ENCODE measurements around the gene CNN1. TPM values are rescaled to one million over a fixed set of nuclear protein-coding genes. Genes with fewer than 3 reads are reported as not detected.

The CNN1 gene
- polyA plus RNA-seq: not detected in 2 replicates

DNA sequence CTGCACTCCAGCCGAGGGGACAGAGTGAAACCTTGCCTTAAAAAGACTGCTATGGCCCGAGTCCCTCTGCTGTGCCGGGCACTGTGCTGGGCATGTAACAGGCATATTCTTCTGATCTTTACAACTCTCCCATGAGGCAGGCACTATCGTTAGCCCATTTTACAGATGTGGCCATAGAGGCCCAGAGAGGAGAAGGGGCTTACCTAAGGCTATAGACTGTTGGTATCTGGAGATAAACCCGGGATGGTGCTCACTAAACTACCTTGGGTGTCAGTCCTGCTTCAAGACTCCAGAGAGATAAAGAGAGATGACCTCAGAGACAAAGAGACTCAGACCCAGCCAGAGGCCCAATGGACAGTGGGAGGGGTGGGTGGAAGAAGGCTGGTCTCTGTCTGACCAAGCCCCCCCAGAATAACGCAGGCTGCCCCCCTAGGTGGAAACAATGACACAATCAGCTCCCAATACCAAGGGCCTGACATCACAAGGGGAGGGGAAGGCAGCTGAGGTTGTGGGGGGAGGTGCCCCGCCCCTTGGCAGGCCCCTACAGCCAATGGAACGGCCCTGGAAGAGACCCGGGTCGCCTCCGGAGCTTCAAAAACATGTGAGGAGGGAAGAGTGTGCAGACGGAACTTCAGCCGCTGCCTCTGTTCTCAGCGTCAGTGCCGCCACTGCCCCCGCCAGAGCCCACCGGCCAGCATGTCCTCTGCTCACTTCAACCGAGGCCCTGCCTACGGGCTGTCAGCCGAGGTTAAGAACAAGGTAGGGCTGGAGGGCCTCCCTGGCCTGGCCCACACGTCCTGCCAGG lies at the start of gene CNN1:
CNN1 (plus strand) TSS at position 620 of the 805 bp plus-strand sequence; CDS start at position 697, 77 bp downstream.

DNA sequence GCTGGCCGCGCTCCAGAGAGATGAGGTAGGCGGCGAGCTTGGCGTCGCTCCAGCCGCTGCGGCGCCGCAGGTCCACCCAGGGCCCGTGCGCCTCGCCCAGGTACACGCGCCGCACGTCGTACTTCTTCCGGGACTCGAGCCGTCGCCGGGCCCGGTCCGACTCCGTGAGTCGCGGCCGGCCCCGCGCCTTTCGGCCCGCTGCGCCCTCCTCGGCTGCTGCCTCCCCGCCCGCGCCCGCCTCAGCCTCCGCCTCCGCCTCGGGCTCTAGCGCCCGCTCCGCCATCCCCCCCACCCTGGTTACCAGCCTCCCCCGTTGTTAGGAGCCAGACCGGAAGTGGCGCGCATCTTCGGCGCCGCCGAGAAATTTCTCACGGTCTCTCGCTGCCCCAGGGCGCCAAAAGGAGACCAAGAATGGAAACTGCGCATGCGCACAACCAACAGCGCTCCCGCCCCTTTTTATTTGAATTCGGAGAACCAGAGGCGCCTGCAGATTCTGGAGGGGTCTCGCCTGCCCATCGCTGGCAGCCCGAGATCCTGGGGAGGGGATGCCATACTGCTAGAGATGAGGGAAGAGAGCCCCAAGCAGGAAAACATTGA lies 33.0 kb upstream of the CNN1 start, which contains the start of gene ZNF653:
ZNF653 (minus strand) TSS at position 336 of the 597 bp plus-strand sequence; CDS start at position 283, 53 bp downstream.

GRCh38 chr19:11528551-11529341 lies 9.9 kb upstream of the CNN1 start, which contains the start of gene ECSIT:
TSS of gene ECSIT (minus strand) at chr19:11529134. CDS start at chr19:11519170, 9,964 bp downstream.

DNA sequence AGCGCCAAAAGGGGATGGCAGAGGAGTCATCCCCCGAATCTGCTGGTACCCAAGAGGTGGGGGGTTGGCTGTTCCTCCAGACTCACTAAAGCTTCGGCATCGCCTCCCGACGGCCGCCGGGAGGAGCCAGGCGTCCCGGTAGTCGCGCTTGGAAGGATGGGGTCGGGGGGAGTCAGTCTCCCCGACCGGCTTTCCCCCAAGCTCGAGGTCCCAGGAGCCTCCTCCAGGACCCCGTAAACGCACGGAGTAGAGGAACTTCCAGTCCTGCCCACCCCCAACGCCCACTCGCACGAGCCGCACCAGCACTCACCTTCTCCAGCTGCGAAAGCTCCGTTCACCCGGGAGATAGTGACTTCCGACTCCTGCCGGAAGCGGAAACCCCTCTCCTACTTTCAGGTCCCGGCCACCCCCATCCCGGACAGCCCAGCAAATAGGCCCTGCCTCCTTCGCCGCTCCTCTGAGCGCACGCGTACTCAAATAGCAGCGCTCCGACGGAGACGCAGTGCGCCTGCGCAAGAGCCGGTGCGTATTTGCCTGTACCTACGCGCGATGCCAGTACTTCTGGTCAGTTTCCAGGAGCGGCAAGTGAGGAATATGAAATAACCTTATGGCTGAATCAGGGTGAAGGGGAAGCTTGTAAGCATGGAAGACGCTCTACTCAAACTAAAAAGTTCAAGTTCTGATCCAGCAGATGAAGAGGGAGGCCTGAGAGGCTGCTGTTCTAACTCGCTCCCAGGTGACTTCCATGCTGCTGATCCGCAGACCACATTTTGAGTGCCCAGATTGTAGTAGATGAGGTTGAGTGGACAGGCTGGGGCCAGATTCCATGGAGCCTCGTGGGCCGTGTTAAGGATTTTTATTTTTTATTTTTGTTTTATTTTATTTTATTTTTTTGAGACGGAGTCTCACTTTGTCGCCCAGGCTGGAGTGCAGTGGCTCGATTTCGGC lies 20.5 kb downstream of the CNN1 start, which contains the start of gene ELOF1:
ELOF1 (minus strand) TSS at position 350 of the 948 bp plus-strand sequence. CDS start 4,883 bp downstream, outside the sequence.

GRCh38 chr19:11577451-11578257 lies 39.0 kb downstream of the CNN1 start, which contains the start of gene ACP5:
TSS of gene ACP5 (minus strand) at chr19:11577645. CDS start at chr19:11577317, 328 bp downstream.

GRCh38 chr19:11597202-11598102 lies 58.8 kb downstream of the CNN1 start, which contains the start of gene ZNF627:
TSS of gene ZNF627 (plus strand) at chr19:11597483. CDS start at chr19:11597628, 145 bp downstream.

Other genes starting within 250 kb of the CNN1 start
- gene TSPAN16, start 242.7 kb upstream of the CNN1 start, polyA plus RNA-seq: not detected in 2 replicates
- 0.90 and 1.9 TPM in 2 replicates for gene RAB3D, start 199.2 kb upstream of the CNN1 start, polyA plus RNA-seq
- 56.6 and 111 TPM in 2 replicates for gene TMEM205, start 192.6 kb upstream of the CNN1 start, polyA plus RNA-seq
- gene CCDC159, start 192.3 kb upstream of the CNN1 start, polyA plus RNA-seq: 0.47 and 2.0 TPM in 2 replicates
- gene PLPPR2, start 183.4 kb upstream of the CNN1 start, polyA plus RNA-seq: 8.4 and 12.7 TPM in 2 replicates
- gene SWSAP1, start 164.2 kb upstream of the CNN1 start, polyA plus RNA-seq: 1.2 TPM in 1 of 2 replicates, not detected in the other
- 4.7 and 5.7 TPM in 2 replicates for gene EPOR, start 154.5 kb upstream of the CNN1 start, polyA plus RNA-seq
- 3.5 TPM in 1 of 2 replicates, not detected in the other for gene RGL3, start 119.5 kb upstream of the CNN1 start, polyA plus RNA-seq
- gene ODAD3, start 103.7 kb upstream of the CNN1 start, polyA plus RNA-seq: 0.99 and 3.2 TPM in 2 replicates
- gene PRKCSH, start 103.2 kb upstream of the CNN1 start, polyA plus RNA-seq: 13.8 and 37.1 TPM in 2 replicates
- 4.9 and 6.3 TPM in 2 replicates for gene ELAVL3, start 57.8 kb upstream of the CNN1 start, polyA plus RNA-seq
- gene ZNF653, start 33.0 kb upstream of the CNN1 start, polyA plus RNA-seq: not detected in 2 replicates
- 10.3 and 11.8 TPM in 2 replicates for gene ECSIT, start 9.7 kb upstream of the CNN1 start, polyA plus RNA-seq
- 17.2 and 21.9 TPM in 2 replicates for gene ELOF1, start 20.4 kb downstream of the CNN1 start, polyA plus RNA-seq
- gene ACP5, start 38.8 kb downstream of the CNN1 start, polyA plus RNA-seq: not detected in 2 replicates
- gene ZNF627, start 58.6 kb downstream of the CNN1 start, polyA plus RNA-seq: 8.2 and 9.8 TPM in 2 replicates
- gene ZNF823, start 200.1 kb downstream of the CNN1 start, polyA plus RNA-seq: 0.57 and 1.6 TPM in 2 replicates
- gene ZNF441, start 228.1 kb downstream of the CNN1 start, polyA plus RNA-seq: 12.6 and 16.6 TPM in 2 replicates

Measured in Purkinje cell (primary cell).